Measurements from ENCODE around the gene MRPS2.

GRCh38 chr9:135516132-135516860 is 15.8 kb downstream of the MRPS2 start:
- TF ChIP-seq, protein P1, sequence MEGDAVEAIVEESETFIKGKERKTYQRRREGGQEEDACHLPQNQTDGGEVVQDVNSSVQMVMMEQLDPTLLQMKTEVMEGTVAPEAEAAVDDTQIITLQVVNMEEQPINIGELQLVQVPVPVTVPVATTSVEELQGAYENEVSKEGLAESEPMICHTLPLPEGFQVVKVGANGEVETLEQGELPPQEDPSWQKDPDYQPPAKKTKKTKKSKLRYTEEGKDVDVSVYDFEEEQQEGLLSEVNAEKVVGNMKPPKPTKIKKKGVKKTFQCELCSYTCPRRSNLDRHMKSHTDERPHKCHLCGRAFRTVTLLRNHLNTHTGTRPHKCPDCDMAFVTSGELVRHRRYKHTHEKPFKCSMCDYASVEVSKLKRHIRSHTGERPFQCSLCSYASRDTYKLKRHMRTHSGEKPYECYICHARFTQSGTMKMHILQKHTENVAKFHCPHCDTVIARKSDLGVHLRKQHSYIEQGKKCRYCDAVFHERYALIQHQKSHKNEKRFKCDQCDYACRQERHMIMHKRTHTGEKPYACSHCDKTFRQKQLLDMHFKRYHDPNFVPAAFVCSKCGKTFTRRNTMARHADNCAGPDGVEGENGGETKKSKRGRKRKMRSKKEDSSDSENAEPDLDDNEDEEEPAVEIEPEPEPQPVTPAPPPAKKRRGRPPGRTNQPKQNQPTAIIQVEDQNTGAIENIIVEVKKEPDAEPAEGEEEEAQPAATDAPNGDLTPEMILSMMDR (IDR thresholded peaks at IDR 0.05) = no peak
- TF ChIP-seq POLR2A (IDR thresholded peaks at IDR 0.05) = no peak

All from heart left ventricle (tissue), 13 donors.